RWPE2 (cell line): ENCODE data around the gene UQCRC1.

Experiments
- ATAC-seq: fragments of 200-7000 bp; cut with Tn5 transposase; 3 replicates; pipeline ENCODE4 v1.9.1; 2021; ENCODE audit warnings: low read depth
- DNase-seq: peaks from one replicate; pipeline ENCODE4 v3.0.0-alpha.2; 2020; ENCODE audit warnings: low spot score
- H3K27ac ChIP-seq: fragments of 450-650 bp; 2 replicates; pipeline ENCODE4 v1.5.1; 2017; ENCODE audit warnings: mild to moderate bottlenecking; ENCODE audit not compliant: poor library complexity, severe bottlenecking
- H3K27me3 ChIP-seq: fragments of 250-450 bp; sonication (Bioruptor Pico); 2 replicates; pipeline ENCODE4 v1.5.1; 2021; ENCODE audit warnings: mild to moderate bottlenecking, moderate library complexity; ENCODE audit not compliant: insufficient read depth, poor library complexity, severe bottlenecking
- H3K36me3 ChIP-seq: fragments of 250-450 bp; sonication (Bioruptor Pico); 2 replicates; pipeline ENCODE4 v1.5.1; 2020; ENCODE audit warnings: low read depth, mild to moderate bottlenecking, moderate library complexity
- H3K4me1 ChIP-seq: fragments of 250-450 bp; sonication (Bioruptor Pico); 2 replicates; pipeline ENCODE4 v1.5.1; 2021; ENCODE audit warnings: mild to moderate bottlenecking, moderate library complexity; ENCODE audit not compliant: insufficient read depth, poor library complexity, severe bottlenecking
- H3K4me3 ChIP-seq: fragments of 250-450 bp; sonication (Bioruptor Pico); 2 replicates; pipeline ENCODE4 v1.5.1; 2021; ENCODE audit warnings: mild to moderate bottlenecking, moderate library complexity; ENCODE audit not compliant: severe bottlenecking
- H3K9me3 ChIP-seq: fragments of 250-450 bp; sonication (Bioruptor Pico); 2 replicates; pipeline ENCODE4 v1.5.1; 2021; ENCODE audit warnings: mild to moderate bottlenecking, moderate library complexity; ENCODE audit not compliant: severe bottlenecking
- TF ChIP-seq, protein P1 (sequence below): fragments of 450-650 bp; IDR thresholded peaks from one replicate; pipeline ENCODE4 v1.5.1; 2017; ENCODE audit warnings: mild to moderate bottlenecking, moderate library complexity; ENCODE audit not compliant: poor library complexity, severe bottlenecking

Gene UQCRC1

GRCh38 chr3:48597408-48597800 is 12.0 kb downstream of the UQCRC1 start:
- Histone ChIP-seq H3K36me3 (peaks cover 54% of the 10 kb centered on the region), H3K27ac (peak overlapping the region; percentile 98), H3K4me3 (no peak overlapping the region), H3K4me1 (peaks cover 48% of the 10 kb centered on the region), H3K27me3 (no peaks in the 10 kb centered on the region), H3K9me3 (no peaks in the 10 kb centered on the region)
- DNase-seq (no peak), ATAC-seq (no peak)
- TF ChIP-seq, protein P1, sequence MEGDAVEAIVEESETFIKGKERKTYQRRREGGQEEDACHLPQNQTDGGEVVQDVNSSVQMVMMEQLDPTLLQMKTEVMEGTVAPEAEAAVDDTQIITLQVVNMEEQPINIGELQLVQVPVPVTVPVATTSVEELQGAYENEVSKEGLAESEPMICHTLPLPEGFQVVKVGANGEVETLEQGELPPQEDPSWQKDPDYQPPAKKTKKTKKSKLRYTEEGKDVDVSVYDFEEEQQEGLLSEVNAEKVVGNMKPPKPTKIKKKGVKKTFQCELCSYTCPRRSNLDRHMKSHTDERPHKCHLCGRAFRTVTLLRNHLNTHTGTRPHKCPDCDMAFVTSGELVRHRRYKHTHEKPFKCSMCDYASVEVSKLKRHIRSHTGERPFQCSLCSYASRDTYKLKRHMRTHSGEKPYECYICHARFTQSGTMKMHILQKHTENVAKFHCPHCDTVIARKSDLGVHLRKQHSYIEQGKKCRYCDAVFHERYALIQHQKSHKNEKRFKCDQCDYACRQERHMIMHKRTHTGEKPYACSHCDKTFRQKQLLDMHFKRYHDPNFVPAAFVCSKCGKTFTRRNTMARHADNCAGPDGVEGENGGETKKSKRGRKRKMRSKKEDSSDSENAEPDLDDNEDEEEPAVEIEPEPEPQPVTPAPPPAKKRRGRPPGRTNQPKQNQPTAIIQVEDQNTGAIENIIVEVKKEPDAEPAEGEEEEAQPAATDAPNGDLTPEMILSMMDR, result no peak

DNA sequence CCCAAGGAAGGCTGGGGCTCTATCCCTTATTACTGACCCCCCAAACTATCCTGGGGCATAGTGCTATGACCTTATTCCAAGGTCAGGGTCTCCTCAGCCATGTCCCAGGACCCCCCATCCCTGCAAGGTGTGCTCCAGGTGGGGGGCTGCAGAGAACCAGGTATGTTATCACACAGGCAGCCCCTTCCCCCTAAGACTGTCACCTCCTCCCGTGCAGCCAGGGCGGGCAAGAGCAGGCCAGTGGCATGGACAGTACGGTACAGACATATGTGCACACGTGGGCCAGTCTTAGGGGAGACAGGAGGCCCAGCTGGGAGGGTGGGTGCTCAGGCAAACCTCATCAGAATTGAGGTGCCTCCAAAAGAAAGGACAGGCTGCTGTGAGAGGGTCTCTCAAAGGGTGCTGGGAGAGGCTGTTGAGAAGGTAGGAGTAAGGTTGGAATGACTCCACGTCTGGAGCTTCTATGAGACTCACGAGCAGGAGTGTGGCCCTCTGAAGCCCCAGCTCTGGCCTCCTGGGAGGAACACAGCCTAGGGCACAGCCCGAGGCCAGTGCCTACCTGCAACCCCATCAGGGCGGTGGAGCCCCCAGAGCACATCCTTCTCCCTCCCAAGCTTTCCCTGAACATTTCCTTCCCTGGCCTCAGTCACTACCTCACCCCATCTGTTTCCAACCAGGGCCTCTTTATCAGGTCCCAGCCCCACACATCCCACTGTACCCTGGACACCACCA is 12.6 kb downstream of the UQCRC1 start:
- H3K4me3 ChIP-seq, result no peak overlapping the region
- H3K9me3 ChIP-seq, result no peaks in the 10 kb centered on the region
- TF ChIP-seq, protein P1, result no peak
- peaks cover 59% of the 10 kb centered on the region for H3K36me3 ChIP-seq
- peaks cover 48% of the 10 kb centered on the region for H3K4me1 ChIP-seq
- no peaks in the 10 kb centered on the region for H3K27me3 ChIP-seq
- ATAC-seq (no peak), DNase-seq (no peak)
- H3K27ac ChIP-seq, result peak overlapping the region; percentile 98

DNA sequence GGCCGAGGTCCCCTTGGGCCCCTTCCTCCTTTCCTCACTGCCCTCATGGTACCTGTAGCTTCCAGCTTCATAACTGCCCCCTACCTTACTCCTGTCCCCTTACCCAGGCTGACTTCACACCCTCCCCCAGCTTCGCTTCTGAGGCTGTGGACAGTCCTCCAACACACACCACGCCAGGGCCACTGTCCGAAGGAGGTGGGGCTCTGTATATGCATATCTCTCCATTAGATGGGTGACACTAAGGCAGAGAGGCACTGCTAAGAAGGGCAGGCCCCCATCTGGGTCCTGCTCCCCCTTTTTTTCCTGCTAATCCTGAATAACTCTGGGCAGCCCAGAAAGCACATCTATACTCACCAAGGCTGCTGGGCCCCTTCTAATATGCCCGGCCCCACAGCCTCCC is 13.3 kb downstream of the UQCRC1 start:
- Histone ChIP-seq H3K4me3 (no peak overlapping the region), H3K36me3 (peaks cover 60% of the 10 kb centered on the region), H3K27me3 (no peaks in the 10 kb centered on the region), H3K4me1 (peaks cover 48% of the 10 kb centered on the region), H3K9me3 (no peaks in the 10 kb centered on the region), H3K27ac (peak overlapping the region; percentile 98)
- ATAC-seq, result no peak
- TF ChIP-seq, protein P1, result no peak
- DNase-seq, result no peak

- peak; percentile 40 for ATAC-seq
- TF ChIP-seq, protein P1, result no peak
- Histone ChIP-seq H3K36me3 (peaks cover 60% of the 10 kb centered on the region), H3K27ac (peak overlapping the region; percentile 98), H3K4me3 (peak overlapping the region; percentile 77), H3K9me3 (no peaks in the 10 kb centered on the region), H3K4me1 (peaks cover 48% of the 10 kb centered on the region), H3K27me3 (no peaks in the 10 kb centered on the region)
- peak; percentile 98 for DNase-seq
Observed at GRCh38 chr3:48595526-48596121, 13.8 kb downstream of the UQCRC1 start.

DNA sequence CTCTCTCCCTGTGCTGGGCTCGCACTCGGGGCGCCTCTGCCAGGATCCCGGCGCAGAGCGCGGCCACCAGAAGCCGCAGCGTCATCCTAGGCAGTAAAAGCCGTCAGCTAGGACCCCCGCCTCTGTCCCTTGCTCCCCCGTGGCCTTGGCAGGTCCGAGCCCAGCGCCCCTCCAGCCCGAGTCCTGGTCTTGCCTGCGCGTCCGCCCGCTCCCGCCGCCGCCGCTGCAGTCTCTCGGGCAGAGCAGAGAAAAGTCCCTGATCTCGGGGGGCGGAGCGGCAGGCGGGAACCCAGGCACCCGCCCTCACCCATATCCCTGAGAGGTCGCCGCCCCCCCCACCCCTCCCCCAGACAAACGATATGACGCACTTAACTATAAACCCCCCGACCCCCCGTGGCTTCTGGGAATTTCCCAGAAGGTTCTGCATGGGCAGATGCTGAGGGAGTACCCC is 14.3 kb downstream of the UQCRC1 start, which contains the start of gene COL7A1:
COL7A1 (minus strand) TSS at position 255 of the 451 bp plus-strand sequence; CDS start at position 85, 170 bp downstream.
- Histone ChIP-seq H3K27me3 (no peaks in the 10 kb centered on the region), H3K27ac (peak within 1 kb of the TSS; percentile 98), H3K9me3 (no peaks in the 10 kb centered on the region), H3K4me3 (peak within 1 kb of the TSS; percentile 77), H3K36me3 (peaks cover 60% of the 10 kb centered on the region), H3K4me1 (peaks cover 43% of the 10 kb centered on the region)
- TF ChIP-seq, protein P1, result no peak
- ATAC-seq (0 out of 3 replicates have a peak, but pooled peaks have one; percentile 4), DNase-seq (no peak)
